ENCODE results near the gene BANF1. TPM values are rescaled to one million over a fixed set of nuclear protein-coding genes. Genes with fewer than 3 reads are reported as not detected.

The BANF1 gene
- total RNA-seq, 4 donors from 2014 or later: 35.9 to 61.2 (median 43.4) TPM

DNA sequence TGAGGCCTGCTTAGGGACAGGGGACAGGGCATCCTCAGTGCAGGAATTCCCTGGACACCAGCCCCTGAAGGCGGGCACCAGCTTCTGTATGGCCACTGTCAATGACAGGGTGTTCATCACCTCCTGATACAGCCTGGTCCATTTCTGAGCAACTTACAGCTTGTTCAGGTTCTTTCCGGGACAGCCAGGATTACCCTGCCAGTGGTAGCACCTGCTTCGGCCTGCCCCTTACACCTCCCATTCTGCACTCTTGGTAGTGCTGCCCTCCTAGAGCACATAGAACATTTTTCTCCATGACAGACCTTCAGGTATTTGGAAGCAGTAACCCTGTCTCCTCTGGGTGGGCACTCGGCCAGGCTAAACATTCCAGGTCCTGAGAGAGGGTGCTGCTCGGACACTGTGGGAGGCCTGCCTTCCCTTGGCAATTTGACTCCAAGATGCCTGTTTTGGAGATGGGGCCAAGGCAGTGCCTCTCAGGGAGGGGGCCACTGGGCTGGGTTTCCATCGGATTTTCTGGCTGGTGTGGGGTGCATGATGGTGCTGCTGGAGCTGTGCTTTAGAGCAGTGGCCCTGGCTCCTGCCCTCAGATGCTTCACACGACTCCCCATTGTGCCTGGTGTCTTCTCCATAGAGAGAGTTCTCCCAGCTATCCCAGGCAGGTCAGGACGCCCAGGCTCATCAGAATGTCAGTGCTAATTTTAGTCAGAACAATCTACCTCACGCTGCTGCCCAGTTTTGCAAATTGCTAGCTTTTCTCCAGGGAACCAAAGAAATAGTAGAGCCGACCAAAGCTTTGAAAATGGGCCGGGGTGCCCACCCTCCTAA is 45.5 kb downstream of the BANF1 start:
- 80% methylated on average over 1 of the region's 11 CpGs; no CpG with 5 or more reads in 1 of the 2 donors for WGBS, 2 donors (ENCODE audit: low coverage in 1 of 2)
- H3K27me3 ChIP-seq: peaks cover 22% of the 10 kb centered on the region
- no peaks in the 10 kb centered on the region for H3K36me3 ChIP-seq
- peak overlapping the region in 3 of 4 donors; percentile 58 to 80 (median 66) for H3K27ac ChIP-seq
- H3K9me3 ChIP-seq: no peaks in the 10 kb centered on the region
- no peak for ATAC-seq
- no peak overlapping the region for H3K4me3 ChIP-seq
- H3K4me1 ChIP-seq: peaks cover 0 to 45% (median 25%) of the 10 kb centered on the region in 3 donors
- TF ChIP-seq, protein P1, sequence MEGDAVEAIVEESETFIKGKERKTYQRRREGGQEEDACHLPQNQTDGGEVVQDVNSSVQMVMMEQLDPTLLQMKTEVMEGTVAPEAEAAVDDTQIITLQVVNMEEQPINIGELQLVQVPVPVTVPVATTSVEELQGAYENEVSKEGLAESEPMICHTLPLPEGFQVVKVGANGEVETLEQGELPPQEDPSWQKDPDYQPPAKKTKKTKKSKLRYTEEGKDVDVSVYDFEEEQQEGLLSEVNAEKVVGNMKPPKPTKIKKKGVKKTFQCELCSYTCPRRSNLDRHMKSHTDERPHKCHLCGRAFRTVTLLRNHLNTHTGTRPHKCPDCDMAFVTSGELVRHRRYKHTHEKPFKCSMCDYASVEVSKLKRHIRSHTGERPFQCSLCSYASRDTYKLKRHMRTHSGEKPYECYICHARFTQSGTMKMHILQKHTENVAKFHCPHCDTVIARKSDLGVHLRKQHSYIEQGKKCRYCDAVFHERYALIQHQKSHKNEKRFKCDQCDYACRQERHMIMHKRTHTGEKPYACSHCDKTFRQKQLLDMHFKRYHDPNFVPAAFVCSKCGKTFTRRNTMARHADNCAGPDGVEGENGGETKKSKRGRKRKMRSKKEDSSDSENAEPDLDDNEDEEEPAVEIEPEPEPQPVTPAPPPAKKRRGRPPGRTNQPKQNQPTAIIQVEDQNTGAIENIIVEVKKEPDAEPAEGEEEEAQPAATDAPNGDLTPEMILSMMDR (IDR thresholded peaks at IDR 0.05): no peak
- TF ChIP-seq POLR2A (IDR thresholded peaks at IDR 0.05): no peak
- no peak for TF ChIP-seq POLR2AphosphoS5 (IDR thresholded peaks at IDR 0.05)
- no peak for TF ChIP-seq EP300 (IDR thresholded peaks at IDR 0.05)

DNA sequence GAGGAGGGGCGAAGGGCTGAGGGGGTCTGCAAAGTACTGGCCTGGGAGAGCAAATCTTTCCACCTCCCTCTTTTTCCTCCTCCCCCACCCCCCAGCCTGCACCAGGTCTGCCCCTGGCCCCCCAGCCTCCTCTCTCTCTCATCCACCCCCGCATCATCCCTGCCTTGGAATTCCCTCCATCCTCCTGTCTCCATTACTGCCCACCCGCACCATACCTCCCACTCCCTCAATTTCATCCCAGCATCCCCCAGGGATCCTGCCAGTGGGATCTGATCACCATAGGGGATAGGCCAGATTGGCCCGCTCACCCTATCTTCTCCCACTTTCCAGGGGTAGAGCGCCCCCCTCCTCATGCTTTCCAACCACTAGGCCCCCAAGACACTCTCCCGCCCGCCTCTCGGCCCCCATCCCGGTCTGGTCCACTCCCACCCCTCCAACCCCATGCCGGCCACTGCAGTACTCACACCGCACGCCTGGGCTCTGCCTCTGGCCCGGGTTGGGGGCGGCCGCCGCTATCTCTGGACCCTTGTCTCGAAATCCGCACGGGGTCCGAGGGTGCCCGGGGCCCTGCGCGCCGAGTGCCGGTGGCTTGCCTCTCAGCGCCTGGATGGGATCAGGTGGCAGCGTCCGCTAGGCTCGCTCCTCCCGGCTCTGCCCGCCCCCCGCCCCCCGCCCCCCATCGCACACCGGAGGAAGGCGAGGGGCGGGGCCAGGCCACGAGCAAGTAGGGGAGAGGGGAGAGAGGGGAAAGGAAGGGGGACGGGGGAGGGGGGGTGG is 46.4 kb downstream of the BANF1 start, which contains the start of gene GAL3ST3:
GAL3ST3 (minus strand) TSS at position 615 of the 777 bp plus-strand sequence. CDS start 3,746 bp downstream, outside the sequence.
- TF ChIP-seq POLR2AphosphoS5 (IDR thresholded peaks at IDR 0.05): no peak
- TF ChIP-seq POLR2A (IDR thresholded peaks at IDR 0.05): no peak
- TF ChIP-seq, protein P1 (IDR thresholded peaks at IDR 0.05): no peak
- no peak for TF ChIP-seq EP300 (IDR thresholded peaks at IDR 0.05)
- Histone ChIP-seq H3K4me3 (peak within 1 kb of the TSS in 1 of 2 donors; percentile 32), H3K4me1 (peaks cover 0 to 55% (median 33%) of the 10 kb centered on the region in 3 donors), H3K9me3 (no peaks in the 10 kb centered on the region), H3K36me3 (peaks cover 0 to under 1% of the 10 kb centered on the region in 2 donors), H3K27me3 (peaks cover 22% of the 10 kb centered on the region), H3K27ac (peak within 1 kb of the TSS in 3 of 4 donors; percentile 58 to 80 (median 66))
- ATAC-seq: no peak
- WGBS, 2 donors (ENCODE audit: low coverage in 1 of 2): 12 to 32% methylated on average over 2 to 3 of the region's 39 CpGs

DNA sequence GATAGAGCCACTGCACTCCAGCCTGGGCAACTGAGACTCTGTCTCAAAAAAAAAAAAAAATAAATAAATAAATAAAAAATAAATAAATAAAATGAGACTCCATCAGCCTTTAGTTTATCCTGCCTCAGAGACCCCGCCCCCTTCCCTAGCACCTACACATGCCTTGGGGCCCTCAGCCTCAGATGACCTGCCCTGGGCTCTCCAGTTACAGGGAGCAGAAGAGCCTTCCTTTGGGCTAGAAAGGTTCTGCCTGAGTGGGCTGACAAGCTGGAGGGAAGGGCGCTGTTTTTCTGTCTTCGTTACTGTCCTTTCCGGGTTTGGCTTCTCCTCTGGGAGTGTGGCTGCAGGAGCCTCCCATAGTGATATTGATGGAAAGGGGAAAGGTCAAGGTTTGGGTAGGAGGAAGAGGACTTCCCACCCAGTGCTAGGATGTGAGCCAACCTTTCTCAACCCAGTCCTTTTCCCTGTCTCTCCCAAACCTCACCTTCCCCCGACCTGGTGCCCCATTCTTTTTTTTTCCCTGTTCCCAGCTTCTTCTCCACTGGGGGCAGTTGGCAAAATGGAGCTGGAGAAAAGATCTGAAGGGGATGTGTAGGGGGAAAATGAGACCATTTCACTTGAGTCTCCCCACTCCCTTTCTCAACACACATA is 48.4 kb downstream of the BANF1 start:
- H3K27me3 ChIP-seq: peaks cover 22% of the 10 kb centered on the region
- H3K4me1 ChIP-seq: peaks cover 0 to 64% (median 26%) of the 10 kb centered on the region in 3 donors
- peak overlapping the region in 3 of 4 donors; percentile 89 to 95 (median 92) for H3K27ac ChIP-seq
- WGBS, 2 donors (ENCODE audit: low coverage in 1 of 2): 42 to 90% methylated on average over 1 to 4 of the region's 5 CpGs
- no peak overlapping the region for H3K4me3 ChIP-seq
- peaks cover 0 to 20% of the 10 kb centered on the region in 2 donors for H3K36me3 ChIP-seq
- H3K9me3 ChIP-seq: no peaks in the 10 kb centered on the region
- TF ChIP-seq POLR2A (IDR thresholded peaks at IDR 0.05): no peak
- no peak for TF ChIP-seq EP300 (IDR thresholded peaks at IDR 0.05)
- TF ChIP-seq POLR2AphosphoS5 (IDR thresholded peaks at IDR 0.05): no peak
- TF ChIP-seq, protein P1 (IDR thresholded peaks at IDR 0.05): no peak
- no peak for ATAC-seq

DNA sequence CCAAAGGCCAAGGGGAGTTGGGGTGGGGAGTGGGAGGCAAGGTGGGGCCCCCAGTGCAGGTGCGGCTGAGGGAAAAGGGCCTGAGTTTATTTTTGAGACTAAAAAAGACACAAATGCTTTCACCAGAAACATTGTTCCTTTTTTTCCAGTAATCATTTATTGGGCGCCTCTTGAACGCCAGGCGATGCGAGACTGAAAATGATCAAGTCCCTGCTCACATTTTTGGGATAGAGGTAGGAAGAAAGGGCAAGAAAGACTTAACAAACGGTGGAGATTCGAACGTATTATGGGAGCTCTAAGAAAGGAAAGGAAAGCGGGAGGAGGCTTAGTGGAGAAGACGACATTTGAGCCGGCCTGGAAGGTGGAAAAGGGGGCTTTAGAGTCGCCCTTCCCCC is 49.1 kb downstream of the BANF1 start:
- peaks cover 0 to 63% (median 26%) of the 10 kb centered on the region in 3 donors for H3K4me1 ChIP-seq
- peaks cover 22% of the 10 kb centered on the region for H3K27me3 ChIP-seq
- H3K27ac ChIP-seq: peak overlapping the region; percentile 84 to 95 (median 90)
- TF ChIP-seq, protein P1 (IDR thresholded peaks at IDR 0.05): no peak
- TF ChIP-seq POLR2AphosphoS5 (IDR thresholded peaks at IDR 0.05) (no peak), EP300 (IDR thresholded peaks at IDR 0.05) (no peak), POLR2A (IDR thresholded peaks at IDR 0.05) (no peak)
- H3K4me3 ChIP-seq: peak overlapping the region; percentile 89 to 99
- no peak for ATAC-seq
- no peaks in the 10 kb centered on the region for H3K9me3 ChIP-seq
- WGBS, 2 donors (ENCODE audit: low coverage in 1 of 2): 9 to 22% methylated on average over 7 to 8 of the region's 12 CpGs
- H3K36me3 ChIP-seq: peaks cover 0 to 27% of the 10 kb centered on the region in 2 donors

All from gastroesophageal sphincter (tissue), 4 donors.